Fibroblast of mammary gland (primary cell): Measurements from ENCODE around the gene FAM50B.

ENCODE experiments used
- DNase-seq: peaks from one replicate; pipeline ENCODE4 v3.0.0-alpha.2; 2010; ENCODE audit warnings: low read depth
- H3K4me3 ChIP-seq: 2 replicates; pipeline ENCODE4 v1.5.1; 2011; ENCODE audit warnings: low read depth, mild to moderate bottlenecking, low read length, moderate library complexity; ENCODE audit not compliant: control insufficient read depth
- CTCF ChIP-seq: conservative IDR thresholded peaks from 2 replicates; pipeline ENCODE4 v1.5.1; 2011; ENCODE audit warnings: low read depth, low read length, inconsistent platforms; ENCODE audit not compliant: control insufficient read depth, insufficient read depth

FAM50B gene

GRCh38 chr6:3898265-3898994, 49.3 kb downstream of the FAM50B start:
- peak; percentile 37 for DNase-seq
- no peak for TF ChIP-seq CTCF
- H3K4me3 ChIP-seq = no peak overlapping the region

GRCh38 chr6:3899061-3899460, 49.9 kb downstream of the FAM50B start:
- H3K4me3 ChIP-seq = no peak overlapping the region
- DNase-seq = no peak
- TF ChIP-seq CTCF = no peak

- DNase-seq = no peak
- H3K4me3 ChIP-seq = no peak overlapping the region
- no peak for TF ChIP-seq CTCF
Measured at GRCh38 chr6:3899970-3900439, 50.8 kb downstream of the FAM50B start.
